GM23338 (cell line): ENCODE results near the gene TMEM125.

ENCODE experiments used
- CREB1 ChIP-seq: fragments of 250-450 bp; sonication (Bioruptor Pico); IDR thresholded peaks from 2 replicates; pipeline ENCODE4 v1.5.0; 2020; ENCODE audit warnings: low read depth, mild to moderate bottlenecking, moderate library complexity
- EZH2 ChIP-seq: fragments of 200-600 bp; sonication (generic); IDR thresholded peaks from one replicate; pipeline ENCODE4 v1.8.0; 2017; ENCODE audit warnings: antibody characterized with exemption, mild to moderate bottlenecking, low read depth; ENCODE audit not compliant: unreplicated experiment
- EZH2phosphoT487 ChIP-seq: fragments of 200-600 bp; sonication (generic); IDR thresholded peaks from one replicate; pipeline ENCODE4 v1.8.1; 2018; ENCODE audit warnings: antibody characterized with exemption; ENCODE audit not compliant: unreplicated experiment
- JUNB ChIP-seq: IDR thresholded peaks from one replicate; pipeline ENCODE4 v1.6.1; 2016; ENCODE audit warnings: antibody characterized with exemption; ENCODE audit not compliant: unreplicated experiment
- POLR2AphosphoS5 ChIP-seq: IDR thresholded peaks from 2 replicates; pipeline ENCODE4 v1.6.1; 2016; ENCODE audit warnings: antibody characterized with exemption, low read depth
- TF ChIP-seq, protein P1 (sequence below), 2 experiments: fragments of 200-600 bp in 1 of 2; sonication (generic) in 1 of 2; conservative IDR thresholded peaks; 2 replicates each; pipeline versions ENCODE4 v1.5.1 to v1.6.1; 2016 to 2017; ENCODE audit warnings: antibody characterized with exemption in 2 of 2, low read depth in 2 of 2, mild to moderate bottlenecking in 2 of 2, moderate library complexity in 1 of 2
- TF ChIP-seq, protein P2 (sequence below): fragments of 250-450 bp; sonication (Bioruptor Pico); IDR thresholded peaks from 2 replicates; pipeline ENCODE4 v1.5.0; 2020; ENCODE audit warnings: mild to moderate bottlenecking, moderate library complexity
- TF ChIP-seq, protein P3 (sequence below): IDR thresholded peaks from one replicate; pipeline ENCODE4 v1.6.1; 2018; ENCODE audit warnings: antibody characterized with exemption; ENCODE audit not compliant: unreplicated experiment

DNA sequence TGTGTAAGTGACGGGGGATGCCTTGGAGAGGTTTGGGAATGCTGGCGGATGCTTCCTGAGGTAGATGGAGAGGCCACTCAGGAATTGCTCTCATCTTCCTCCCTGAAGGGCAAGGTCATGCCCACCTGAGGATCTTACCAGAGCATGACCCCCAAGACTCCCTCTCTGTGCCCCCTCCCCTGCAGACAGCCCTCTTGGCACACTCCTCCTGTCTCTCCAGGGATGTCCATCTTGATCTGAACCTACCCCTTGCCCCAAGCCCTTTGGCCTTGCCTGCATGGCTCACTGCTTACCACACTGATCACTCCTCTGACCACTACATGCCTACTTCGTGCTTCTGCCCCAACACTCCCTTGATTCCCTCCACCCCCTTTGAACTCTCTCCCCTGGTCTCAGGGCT is 50.0 kb downstream of the TMEM125 start:
- TF ChIP-seq, protein P1, sequence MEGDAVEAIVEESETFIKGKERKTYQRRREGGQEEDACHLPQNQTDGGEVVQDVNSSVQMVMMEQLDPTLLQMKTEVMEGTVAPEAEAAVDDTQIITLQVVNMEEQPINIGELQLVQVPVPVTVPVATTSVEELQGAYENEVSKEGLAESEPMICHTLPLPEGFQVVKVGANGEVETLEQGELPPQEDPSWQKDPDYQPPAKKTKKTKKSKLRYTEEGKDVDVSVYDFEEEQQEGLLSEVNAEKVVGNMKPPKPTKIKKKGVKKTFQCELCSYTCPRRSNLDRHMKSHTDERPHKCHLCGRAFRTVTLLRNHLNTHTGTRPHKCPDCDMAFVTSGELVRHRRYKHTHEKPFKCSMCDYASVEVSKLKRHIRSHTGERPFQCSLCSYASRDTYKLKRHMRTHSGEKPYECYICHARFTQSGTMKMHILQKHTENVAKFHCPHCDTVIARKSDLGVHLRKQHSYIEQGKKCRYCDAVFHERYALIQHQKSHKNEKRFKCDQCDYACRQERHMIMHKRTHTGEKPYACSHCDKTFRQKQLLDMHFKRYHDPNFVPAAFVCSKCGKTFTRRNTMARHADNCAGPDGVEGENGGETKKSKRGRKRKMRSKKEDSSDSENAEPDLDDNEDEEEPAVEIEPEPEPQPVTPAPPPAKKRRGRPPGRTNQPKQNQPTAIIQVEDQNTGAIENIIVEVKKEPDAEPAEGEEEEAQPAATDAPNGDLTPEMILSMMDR (conservative IDR thresholded peaks at IDR 0.05; ENCODE audit: low read depth in 2 of 2) = no peak
- TF ChIP-seq, protein P2, sequence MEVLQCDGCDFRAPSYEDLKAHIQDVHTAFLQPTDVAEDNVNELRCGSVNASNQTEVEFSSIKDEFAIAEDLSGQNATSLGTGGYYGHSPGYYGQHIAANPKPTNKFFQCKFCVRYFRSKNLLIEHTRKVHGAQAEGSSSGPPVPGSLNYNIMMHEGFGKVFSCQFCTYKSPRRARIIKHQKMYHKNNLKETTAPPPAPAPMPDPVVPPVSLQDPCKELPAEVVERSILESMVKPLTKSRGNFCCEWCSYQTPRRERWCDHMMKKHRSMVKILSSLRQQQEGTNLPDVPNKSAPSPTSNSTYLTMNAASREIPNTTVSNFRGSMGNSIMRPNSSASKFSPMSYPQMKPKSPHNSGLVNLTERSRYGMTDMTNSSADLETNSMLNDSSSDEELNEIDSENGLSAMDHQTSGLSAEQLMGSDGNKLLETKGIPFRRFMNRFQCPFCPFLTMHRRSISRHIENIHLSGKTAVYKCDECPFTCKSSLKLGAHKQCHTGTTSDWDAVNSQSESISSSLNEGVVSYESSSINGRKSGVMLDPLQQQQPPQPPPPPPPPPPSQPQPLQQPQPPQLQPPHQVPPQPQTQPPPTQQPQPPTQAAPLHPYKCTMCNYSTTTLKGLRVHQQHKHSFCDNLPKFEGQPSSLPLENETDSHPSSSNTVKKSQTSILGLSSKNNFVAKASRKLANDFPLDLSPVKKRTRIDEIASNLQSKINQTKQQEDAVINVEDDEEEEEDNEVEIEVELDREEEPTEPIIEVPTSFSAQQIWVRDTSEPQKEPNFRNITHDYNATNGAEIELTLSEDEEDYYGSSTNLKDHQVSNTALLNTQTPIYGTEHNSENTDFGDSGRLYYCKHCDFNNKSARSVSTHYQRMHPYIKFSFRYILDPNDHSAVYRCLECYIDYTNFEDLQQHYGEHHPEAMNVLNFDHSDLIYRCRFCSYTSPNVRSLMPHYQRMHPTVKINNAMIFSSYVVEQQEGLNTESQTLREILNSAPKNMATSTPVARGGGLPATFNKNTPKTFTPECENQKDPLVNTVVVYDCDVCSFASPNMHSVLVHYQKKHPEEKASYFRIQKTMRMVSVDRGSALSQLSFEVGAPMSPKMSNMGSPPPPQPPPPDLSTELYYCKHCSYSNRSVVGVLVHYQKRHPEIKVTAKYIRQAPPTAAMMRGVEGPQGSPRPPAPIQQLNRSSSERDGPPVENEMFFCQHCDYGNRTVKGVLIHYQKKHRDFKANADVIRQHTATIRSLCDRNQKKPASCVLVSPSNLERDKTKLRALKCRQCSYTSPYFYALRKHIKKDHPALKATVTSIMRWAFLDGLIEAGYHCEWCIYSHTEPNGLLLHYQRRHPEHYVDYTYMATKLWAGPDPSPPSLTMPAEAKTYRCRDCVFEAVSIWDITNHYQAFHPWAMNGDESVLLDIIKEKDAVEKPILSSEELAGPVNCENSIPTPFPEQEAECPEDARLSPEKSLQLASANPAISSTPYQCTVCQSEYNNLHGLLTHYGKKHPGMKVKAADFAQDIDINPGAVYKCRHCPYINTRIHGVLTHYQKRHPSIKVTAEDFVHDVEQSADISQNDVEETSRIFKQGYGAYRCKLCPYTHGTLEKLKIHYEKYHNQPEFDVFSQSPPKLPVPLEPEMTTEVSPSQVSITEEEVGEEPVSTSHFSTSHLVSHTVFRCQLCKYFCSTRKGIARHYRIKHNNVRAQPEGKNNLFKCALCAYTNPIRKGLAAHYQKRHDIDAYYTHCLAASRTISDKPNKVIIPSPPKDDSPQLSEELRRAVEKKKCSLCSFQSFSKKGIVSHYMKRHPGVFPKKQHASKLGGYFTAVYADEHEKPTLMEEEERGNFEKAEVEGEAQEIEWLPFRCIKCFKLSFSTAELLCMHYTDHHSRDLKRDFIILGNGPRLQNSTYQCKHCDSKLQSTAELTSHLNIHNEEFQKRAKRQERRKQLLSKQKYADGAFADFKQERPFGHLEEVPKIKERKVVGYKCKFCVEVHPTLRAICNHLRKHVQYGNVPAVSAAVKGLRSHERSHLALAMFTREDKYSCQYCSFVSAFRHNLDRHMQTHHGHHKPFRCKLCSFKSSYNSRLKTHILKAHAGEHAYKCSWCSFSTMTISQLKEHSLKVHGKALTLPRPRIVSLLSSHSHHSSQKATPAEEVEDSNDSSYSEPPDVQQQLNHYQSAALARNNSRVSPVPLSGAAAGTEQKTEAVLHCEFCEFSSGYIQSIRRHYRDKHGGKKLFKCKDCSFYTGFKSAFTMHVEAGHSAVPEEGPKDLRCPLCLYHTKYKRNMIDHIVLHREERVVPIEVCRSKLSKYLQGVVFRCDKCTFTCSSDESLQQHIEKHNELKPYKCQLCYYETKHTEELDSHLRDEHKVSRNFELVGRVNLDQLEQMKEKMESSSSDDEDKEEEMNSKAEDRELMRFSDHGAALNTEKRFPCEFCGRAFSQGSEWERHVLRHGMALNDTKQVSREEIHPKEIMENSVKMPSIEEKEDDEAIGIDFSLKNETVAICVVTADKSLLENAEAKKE (CRISPR knock-in tag) = no peak
- TF ChIP-seq, protein P3, sequence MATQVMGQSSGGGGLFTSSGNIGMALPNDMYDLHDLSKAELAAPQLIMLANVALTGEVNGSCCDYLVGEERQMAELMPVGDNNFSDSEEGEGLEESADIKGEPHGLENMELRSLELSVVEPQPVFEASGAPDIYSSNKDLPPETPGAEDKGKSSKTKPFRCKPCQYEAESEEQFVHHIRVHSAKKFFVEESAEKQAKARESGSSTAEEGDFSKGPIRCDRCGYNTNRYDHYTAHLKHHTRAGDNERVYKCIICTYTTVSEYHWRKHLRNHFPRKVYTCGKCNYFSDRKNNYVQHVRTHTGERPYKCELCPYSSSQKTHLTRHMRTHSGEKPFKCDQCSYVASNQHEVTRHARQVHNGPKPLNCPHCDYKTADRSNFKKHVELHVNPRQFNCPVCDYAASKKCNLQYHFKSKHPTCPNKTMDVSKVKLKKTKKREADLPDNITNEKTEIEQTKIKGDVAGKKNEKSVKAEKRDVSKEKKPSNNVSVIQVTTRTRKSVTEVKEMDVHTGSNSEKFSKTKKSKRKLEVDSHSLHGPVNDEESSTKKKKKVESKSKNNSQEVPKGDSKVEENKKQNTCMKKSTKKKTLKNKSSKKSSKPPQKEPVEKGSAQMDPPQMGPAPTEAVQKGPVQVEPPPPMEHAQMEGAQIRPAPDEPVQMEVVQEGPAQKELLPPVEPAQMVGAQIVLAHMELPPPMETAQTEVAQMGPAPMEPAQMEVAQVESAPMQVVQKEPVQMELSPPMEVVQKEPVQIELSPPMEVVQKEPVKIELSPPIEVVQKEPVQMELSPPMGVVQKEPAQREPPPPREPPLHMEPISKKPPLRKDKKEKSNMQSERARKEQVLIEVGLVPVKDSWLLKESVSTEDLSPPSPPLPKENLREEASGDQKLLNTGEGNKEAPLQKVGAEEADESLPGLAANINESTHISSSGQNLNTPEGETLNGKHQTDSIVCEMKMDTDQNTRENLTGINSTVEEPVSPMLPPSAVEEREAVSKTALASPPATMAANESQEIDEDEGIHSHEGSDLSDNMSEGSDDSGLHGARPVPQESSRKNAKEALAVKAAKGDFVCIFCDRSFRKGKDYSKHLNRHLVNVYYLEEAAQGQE = no peak
- TF ChIP-seq EZH2 (no peak), POLR2AphosphoS5 (no peak), CREB1 (CRISPR knock-in tag) (no peak), JUNB (no peak), EZH2phosphoT487 (no peak)
